ENCODE measurements around the gene ACTN3.
"Not testable (repeated sequence)": the region's sequence is repeated elsewhere in the genome, so short reads cannot be mapped to it uniquely, and the experiment has no call there.

Gene ACTN3

GRCh38 chr11:66564538-66564937 lies 17.8 kb downstream of the ACTN3 start:
- FAIRE-seq (no peak), DNase-seq (ENCODE audit: low spot score) (no peak)

GRCh38 chr11:66564984-66565383 lies 18.3 kb downstream of the ACTN3 start:
- no peak for FAIRE-seq

GRCh38 chr11:66566221-66566620 lies 19.5 kb downstream of the ACTN3 start:
- no peak for FAIRE-seq
- no peak for DNase-seq (ENCODE audit: low spot score)

More at GRCh38 chr11:66564984-66565383, 18.3 kb downstream of the ACTN3 start:
- DNase-seq (ENCODE audit: low spot score): no peak

- DNase-seq (ENCODE audit: low spot score): no peak
- no peak for FAIRE-seq
Measured at GRCh38 chr11:66567787-66568123, 21.1 kb downstream of the ACTN3 start.

- FAIRE-seq (no peak), DNase-seq (ENCODE audit: low spot score) (peak; percentile 83)
Measured at GRCh38 chr11:66568124-66568916, 21.6 kb downstream of the ACTN3 start, which contains the start of gene CTSF. Gene CTSF, minus strand, starts transcription at chr11:66568606. Its CDS starts 120 bp downstream, at chr11:66568486.

- FAIRE-seq (no peak), DNase-seq (ENCODE audit: low spot score) (no peak)
Measured at GRCh38 chr11:66569076-66569475, 22.4 kb downstream of the ACTN3 start.

- FAIRE-seq (no peak), DNase-seq (ENCODE audit: low spot score) (no peak)
Measured at GRCh38 chr11:66570079-66570849, 23.6 kb downstream of the ACTN3 start.

GRCh38 chr11:66570850-66571180 lies 24.1 kb downstream of the ACTN3 start:
- no peak for FAIRE-seq
- DNase-seq (ENCODE audit: low spot score): no peak

- FAIRE-seq (no peak), DNase-seq (ENCODE audit: low spot score) (peak; percentile 76)
Measured at GRCh38 chr11:66579017-66579606, 32.4 kb downstream of the ACTN3 start.

- no peak for DNase-seq (ENCODE audit: low spot score)
- no peak for FAIRE-seq
Measured at GRCh38 chr11:66580803-66581202, 34.1 kb downstream of the ACTN3 start.

GRCh38 chr11:66581261-66581660 lies 34.6 kb downstream of the ACTN3 start:
- DNase-seq (ENCODE audit: low spot score): no peak
- FAIRE-seq: no peak

GRCh38 chr11:66582565-66583147 lies 36.0 kb downstream of the ACTN3 start:
- FAIRE-seq; DNase-seq (ENCODE audit: low spot score): not testable (repeated sequence)

- FAIRE-seq; DNase-seq (ENCODE audit: low spot score): not testable (repeated sequence)
Measured at GRCh38 chr11:66585447-66585846, 38.7 kb downstream of the ACTN3 start.

GRCh38 chr11:66586136-66586535 lies 39.4 kb downstream of the ACTN3 start:
- DNase-seq (ENCODE audit: low spot score): no peak
- FAIRE-seq: no peak

GRCh38 chr11:66589315-66589714 lies 42.6 kb downstream of the ACTN3 start:
- not testable (repeated sequence) for DNase-seq (ENCODE audit: low spot score); FAIRE-seq

- no peak for DNase-seq (ENCODE audit: low spot score)
- FAIRE-seq: no peak
Measured at GRCh38 chr11:66589996-66590675, 43.4 kb downstream of the ACTN3 start.

GRCh38 chr11:66591175-66591574 lies 44.5 kb downstream of the ACTN3 start:
- DNase-seq (ENCODE audit: low spot score): no peak
- FAIRE-seq: no peak

GRCh38 chr11:66592457-66593302 lies 46.0 kb downstream of the ACTN3 start, which contains the start of the genes CCDC87 and CCS:
Gene CCDC87, minus strand, starts transcription at chr11:66593063. Its CDS starts 48 bp downstream, at chr11:66593015.
Gene CCS, plus strand, starts transcription at chr11:66593185. Its CDS starts 77 bp downstream, at chr11:66593262.
- FAIRE-seq: peak; percentile 42
- peak; percentile 100 for DNase-seq (ENCODE audit: low spot score)

- DNase-seq (ENCODE audit: low spot score): no peak
- no peak for FAIRE-seq
Measured at GRCh38 chr11:66593303-66593635, 46.6 kb downstream of the ACTN3 start.

- DNase-seq (ENCODE audit: low spot score) (no peak), FAIRE-seq (no peak)
Measured at GRCh38 chr11:66593650-66594049, 46.9 kb downstream of the ACTN3 start.

Data from urothelium cell line (cell line).